Stimulated activated CD8-positive, alpha-beta memory T cell treated with anti-CD3 and anti-CD28 coated beads, Interleukin-12 subunit alpha, Interleukin-12 subunit beta, amount 100 ng/mL, for 1 hour (primary cell): ENCODE measurements around the gene JUN.
A peak's percentile ranks its signal among the peaks of the same experiment; 100 is the strongest.

Experiments
- DNase-seq: peaks from one replicate; pipeline ENCODE4 v3.0.0-alpha.2; 2020; ENCODE audit warnings: low read depth

The JUN gene

DNA sequence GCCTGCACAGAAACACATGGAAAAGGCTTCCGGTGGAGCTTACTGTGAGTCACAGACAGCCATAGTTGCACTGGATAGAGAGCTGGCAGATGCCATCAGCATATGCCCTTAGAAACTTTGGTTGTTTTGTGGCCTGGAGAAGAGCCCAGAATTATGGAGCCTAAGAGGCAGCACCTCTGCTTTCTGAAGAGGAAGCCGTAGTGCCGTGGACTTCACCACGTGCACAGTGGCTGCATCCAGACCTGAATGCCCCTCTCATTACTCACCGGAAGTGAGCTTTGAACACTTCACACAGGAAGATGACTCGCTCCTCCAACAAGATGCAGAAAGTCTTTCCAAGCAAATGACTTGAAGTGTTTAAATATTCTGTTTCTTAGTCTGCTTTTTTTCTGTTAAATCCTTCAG is 28.4 kb downstream of the JUN start:
- DNase-seq, result peak; percentile 34

DNA sequence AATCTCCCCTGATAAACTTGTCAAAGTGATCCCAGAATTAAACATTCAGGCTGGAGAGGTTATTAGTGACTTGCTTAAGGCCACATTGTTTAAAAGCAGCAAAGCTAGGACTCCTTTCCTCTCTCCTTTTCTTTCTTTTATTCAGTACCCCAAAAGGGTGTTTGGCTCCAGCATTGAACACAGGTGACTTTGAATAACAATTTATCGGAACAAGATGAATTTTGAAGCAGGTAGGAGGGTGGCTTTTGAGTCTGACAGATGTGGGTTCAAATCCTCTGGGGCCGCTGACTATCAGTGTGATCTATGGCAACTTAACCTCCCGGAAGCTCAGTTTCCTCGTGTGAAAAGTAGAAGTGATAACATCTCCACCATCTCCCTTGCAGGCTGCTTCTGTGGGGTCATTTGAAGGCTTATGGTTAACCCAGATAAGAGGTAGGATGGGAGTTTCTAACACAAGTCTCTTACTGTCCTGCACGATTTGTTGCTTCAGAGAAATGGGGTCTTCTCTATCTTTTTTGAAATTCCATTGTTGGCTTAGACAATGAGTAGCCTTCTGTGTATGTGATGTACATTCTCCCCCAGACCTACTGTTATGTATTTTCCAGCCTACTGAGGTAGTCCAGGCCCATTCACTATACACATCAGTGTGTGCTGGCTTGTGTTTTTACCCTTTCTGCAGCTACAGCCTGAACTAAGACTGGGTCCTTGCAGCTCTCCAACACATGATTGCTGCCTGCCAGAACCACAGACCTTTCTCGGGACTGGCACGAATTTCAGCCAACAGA is 29.0 kb downstream of the JUN start:
- no peak for DNase-seq

DNA sequence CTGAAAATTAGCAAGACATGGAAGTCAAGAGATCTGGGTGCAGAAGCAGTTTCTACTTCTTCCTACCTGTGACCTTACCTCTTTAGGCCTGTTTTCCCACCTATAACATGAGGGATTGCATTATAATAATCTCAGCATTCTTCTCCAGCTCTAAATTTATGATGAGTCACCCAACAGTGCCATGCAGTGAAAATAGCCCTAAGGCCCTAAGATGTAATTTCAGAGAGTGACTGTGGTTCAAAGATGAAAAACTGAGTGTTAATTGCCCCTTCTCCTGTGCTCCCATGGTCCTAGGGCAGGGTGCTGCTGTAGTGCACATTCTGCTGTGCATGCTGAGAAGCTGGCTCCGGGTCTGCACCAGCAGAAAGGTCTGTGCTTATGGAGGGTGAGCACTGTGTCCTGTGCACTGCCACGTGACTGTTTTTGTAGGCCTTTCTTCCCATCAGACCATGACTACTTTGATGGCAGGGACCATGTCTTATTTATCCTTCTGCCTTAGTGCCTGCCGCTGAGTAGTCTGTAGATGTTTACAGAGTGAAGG is 29.7 kb downstream of the JUN start:
- DNase-seq, result no peak

DNA sequence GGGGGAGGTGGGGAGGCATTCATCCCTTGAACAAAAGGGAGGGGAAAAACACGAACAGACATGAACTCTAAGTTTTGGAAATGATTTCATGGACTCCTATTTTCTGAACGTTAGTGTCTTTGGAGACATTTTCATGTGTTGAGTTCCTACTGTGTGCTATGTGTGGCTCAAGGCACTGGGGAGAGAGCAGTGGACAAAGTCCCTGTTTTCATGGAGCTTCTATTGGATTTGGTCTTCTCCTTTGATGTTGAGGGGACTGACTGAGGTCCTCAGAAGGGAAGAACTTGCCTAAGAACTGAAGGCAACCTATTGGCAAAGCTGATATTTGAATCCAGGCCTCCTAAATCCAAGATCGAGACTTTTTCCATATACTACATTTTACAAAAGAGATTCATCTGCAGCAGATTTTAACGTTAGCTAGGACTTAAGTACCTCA is 30.4 kb downstream of the JUN start:
- DNase-seq, result no peak

DNA sequence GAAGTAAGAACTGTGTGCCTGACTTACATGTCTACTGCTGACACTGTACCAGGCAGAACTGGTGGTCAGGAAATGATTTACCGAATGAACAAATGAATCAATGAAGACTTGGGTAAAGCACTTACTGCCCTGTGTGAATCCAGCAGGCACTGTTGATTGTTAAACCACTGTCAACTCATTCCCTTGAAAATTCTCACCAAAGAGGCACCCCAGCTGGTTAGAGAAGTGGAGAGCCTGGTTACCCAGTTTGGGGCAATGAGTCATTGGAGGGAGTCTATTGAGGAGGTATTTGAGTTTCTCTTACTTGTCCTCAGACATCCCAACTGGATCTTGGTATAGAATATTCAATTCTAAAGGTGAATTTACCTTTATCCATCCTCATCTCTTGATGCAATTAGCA is 34.2 kb downstream of the JUN start:
- no peak for DNase-seq

DNA sequence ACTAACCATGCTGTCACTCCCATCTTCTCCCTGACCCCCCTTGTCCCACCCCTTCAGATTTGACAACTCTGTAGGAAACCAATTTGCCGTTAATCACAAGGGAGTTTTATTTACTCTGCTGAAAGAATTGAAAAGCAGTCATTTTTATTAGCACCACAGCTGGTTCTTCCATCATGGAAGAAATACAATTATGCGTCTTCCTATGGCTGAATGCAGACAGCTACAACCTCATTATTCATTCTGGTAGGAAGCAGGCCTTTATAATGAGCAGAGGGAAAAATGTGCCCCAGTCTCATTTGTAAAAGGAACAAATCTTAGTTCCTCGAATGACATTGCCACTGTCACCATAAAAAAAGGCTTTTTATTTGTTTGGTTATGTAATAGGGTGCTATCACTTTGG is 35.2 kb downstream of the JUN start:
- DNase-seq, result no peak

DNA sequence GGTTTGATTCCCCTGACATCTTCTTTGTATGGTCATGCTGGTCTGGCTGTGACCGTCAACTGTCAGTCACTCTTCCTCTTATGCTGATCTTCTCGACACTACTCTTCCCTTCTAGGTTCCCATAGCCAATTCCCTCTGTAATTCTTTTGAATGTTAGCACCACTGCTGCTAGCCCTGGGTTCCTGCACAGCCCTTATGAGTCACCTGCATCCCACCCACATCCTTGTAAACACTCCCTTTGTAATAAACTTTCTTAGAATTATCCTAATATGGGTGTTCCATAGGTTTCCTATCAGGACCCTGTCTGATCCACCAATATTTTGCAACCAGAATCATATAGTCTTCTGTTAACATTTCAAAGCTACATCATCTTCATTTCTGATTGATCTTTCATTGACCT is 37.1 kb downstream of the JUN start:
- DNase-seq, result no peak

DNA sequence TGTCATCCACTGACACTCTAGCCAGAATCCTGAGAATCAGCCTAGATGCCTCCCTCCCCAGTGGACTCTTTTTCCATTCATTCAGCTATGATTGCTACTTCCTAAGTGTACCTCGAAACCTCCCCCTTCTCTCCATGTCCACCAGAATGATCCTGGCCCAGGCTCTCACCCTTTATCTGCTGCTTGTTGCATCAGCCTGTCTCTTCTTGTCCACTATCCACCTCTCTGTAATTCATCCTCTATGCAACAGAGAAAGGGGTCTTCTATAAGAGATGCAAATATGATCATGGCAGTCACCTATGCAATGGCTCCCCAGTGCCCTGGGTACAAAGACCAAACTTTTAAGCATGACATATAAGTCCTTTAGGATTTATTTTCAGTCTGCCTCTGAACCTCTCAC is 37.7 kb downstream of the JUN start:
- DNase-seq, result no peak

DNA sequence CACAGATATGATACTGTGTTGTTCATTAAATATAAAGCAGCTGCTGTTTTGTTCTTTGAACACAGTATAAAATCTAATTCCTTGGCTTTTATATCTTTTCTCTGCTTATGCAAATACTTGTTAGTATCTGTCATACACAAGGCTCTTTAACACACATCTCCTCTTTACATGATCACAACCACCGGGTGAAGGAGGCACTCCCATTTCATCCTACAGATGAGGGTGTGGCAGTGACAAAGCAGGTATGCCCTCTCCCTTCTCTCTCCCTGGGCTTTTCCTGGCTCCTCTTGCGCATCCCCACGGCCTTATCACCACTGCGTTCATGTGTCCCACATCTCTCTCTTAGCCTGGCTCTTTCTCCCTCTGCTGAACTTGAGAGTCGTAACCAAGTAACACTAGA is 38.2 kb downstream of the JUN start:
- no peak for DNase-seq

DNA sequence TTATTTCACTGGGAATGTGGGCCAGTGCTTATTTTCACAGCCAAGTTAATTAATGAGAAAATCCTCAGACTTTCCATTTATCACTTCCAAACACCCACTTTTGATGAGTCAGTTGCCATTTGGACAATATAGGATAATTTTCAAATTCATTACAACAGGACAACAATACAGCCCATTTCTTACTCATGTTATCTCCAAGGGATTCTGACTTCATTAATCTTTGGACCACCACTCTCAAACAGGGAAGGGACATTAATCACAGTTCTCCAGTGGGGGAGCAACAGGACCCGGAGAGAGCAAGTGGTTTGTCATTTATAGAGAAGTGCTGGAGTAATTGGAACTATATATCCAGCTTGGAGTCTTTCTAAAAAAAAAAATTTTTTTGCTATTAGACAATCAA is 38.7 kb downstream of the JUN start:
- DNase-seq, result no peak

DNA sequence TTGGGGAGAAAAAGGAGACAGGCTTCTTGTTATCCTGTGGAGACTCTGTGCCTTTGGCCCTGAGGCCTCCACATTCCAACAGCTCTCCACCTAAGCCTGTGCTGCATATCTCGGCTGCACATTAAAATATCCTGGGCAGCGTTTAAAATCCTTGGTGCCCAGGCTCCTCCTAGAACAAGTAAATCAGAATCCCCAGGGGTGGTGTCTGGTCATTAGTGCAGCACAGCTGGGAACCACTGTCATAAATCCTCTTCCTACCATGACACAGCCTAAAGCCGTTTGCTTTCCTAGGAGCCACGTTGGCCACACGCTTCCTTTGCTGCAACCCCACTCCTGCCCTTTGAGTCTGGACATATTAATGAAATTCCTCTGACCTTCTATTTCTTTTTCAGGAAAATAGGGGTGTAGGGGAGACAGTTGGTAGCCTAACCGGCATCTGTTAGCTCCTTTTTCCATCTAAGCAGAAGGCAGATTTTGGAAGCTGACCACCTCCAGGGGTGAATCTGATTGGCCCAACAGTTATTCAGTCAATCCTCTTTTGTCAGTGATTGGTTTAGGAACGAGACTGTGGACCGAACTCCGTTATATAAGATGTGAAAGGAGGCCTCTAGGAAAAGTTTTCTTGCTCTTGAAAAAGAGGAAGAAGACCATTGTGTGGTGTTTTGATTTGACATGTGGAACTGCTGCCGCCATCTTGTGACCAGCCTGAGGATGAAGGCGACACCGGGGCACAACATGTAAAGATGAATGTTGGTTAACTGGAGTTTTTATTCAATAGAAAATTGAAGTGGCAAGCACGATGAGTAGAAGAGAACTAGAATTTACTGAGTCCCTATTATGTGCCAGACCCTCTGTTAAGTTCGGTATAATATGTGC is 41.9 kb downstream of the JUN start:
- no peak for DNase-seq

DNA sequence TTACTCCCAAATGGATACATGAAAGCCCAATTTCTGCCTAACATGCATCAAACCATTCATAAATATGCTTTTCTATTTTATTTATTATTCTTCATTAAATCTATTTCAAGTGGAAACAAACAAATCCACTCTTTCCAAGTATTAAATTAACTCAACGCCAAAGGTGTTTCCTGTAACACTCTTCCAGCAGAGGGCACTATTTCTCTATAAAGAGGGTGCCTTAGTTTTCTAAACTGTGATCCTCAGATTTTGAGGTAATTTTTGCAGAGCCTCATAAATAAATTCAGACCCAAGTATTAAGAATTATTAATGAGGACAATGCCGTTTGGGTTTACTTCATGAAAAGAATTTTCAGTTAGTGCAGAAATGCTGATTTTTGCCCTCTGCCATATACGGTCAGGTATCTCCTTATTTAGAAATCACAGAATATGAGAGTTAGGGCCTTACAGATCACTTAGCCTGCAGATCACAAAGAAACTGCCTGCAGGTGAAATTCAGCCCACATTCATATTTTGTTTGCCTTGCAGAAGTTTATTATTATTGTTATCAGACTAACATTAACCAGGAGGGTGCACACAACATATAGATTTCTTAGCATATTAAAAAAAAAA is 43.9 kb downstream of the JUN start:
- DNase-seq, result no peak

DNA sequence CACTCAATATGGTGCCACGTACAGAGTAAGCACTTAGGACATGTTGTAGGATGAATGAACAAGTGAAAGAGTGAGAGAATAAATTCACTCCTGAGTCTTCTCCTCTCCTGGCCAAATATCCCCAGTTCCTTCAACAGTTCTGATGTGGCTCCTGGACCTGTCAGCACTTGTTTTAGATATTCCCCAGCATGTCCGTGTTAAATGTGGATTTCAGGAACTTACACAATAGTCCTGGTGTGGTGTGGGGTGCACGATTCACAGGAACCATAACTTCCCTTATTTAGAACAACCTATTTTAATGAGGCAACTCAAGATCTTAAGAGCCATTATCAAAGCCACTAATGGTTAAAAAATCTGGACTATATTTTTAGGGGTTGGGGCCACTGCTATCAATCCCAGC is 45.0 kb downstream of the JUN start:
- no peak for DNase-seq

DNA sequence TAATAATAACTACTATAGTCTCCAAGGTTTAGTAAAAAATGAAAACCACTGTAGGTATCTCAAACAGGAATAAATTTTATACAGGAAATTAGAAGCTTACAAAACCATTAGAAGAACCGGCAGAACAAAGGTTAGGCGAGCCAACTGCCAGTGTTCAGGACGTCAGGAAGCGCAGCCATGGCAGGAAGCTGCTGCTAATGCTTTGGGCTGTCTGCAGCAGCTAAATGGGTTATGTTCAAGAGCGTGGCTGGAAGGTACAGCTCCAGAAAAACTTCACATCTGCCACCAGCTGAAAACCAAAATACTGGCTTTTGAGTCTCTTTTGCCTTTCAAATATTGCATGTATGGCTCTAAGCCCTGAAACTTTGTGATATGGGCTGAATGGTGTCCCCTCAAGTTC is 48.3 kb downstream of the JUN start:
- no peak for DNase-seq

DNA sequence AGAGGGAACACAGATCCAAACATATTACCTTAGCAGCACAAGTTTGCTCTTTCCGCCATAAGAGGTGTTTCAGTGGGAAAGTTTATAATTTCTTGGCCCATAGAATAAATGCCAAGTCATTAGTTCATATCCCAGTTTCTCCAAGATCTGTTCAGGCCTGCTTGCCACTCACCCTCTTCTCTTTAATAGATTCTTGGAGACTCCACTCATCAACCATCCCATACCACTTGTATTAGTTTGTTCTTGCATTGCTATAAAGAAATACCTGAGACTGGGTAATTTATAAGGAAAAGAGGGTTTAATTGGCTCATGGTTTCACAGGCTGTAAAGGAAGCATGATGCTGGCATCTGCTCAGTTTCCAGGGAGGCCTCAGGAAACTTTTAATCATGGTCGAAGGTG is 49.2 kb downstream of the JUN start:
- DNase-seq, result no peak

DNA sequence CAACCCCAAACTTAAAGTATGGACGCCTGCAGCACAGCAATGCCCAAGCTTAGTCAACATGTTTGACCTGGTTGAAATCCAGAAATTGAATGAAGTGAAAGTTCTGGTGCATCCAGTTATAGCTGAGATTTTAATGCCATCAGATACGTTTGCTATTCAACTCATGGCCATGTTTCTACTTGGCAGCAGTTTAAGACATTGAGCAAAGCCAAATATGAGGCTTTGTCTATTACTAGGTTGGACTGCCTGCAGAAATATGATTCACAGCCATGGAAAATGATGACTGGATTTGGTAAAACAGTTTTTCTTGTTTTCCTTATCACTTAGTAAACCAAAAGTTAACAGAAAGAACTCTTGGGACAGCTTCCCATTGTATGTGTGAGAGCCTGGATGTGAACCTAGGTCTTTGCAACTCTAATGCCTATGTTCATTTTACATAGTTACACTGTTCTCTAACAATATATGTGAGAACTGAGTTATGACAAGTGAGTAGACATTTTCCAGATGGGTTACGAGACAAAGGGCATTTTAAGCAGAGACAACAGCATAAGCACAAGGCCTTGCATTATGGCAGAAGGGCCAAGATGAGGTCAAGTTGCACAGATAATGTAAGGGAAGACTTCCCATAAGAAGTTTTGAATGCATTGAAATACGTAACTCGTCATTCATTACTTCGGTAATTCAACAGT is 51.6 kb downstream of the JUN start:
- DNase-seq, result no peak
